Liver (tissue), 9 donors: ENCODE results near the gene MAN2A2. TPM values are rescaled to one million over a fixed set of nuclear protein-coding genes. Genes with fewer than 3 reads are reported as not detected.
A peak's percentile ranks its signal among the peaks of the same experiment; 100 is the strongest.

Source experiments
- DNase-seq: peaks from one replicate; pipeline ENCODE4 v3.0.0-alpha.2; 2017; ENCODE audit warnings: low spot score
- H3K27ac ChIP-seq, 2 donors: one replicate each; pipeline ENCODE4 v1.7.0; 2013; ENCODE audit warnings: inconsistent platforms in 2 of 2, low read length in 2 of 2, control low read depth in 1 of 2, low read depth in 1 of 2, mild to moderate bottlenecking in 1 of 2
- H3K27me3 ChIP-seq, 4 donors: one replicate each; pipeline versions ENCODE4 v1.6.1 to v1.7.0; 2013; ENCODE audit warnings: low read length in 3 of 4, inconsistent platforms in 1 of 4, mild to moderate bottlenecking in 1 of 4, moderate library complexity in 1 of 4; ENCODE audit not compliant: control insufficient read depth in 4 of 4, insufficient read depth in 4 of 4
- H3K36me3 ChIP-seq, 4 donors: one replicate each; pipeline versions ENCODE4 v1.6.1 to v1.7.0; 2013; ENCODE audit warnings: low read length in 3 of 4, mild to moderate bottlenecking in 3 of 4, low read depth in 1 of 4, moderate library complexity in 1 of 4; ENCODE audit not compliant: control insufficient read depth in 4 of 4, insufficient read depth in 3 of 4
- H3K4me1 ChIP-seq, 4 donors: one replicate each; pipeline versions ENCODE4 v1.6.1 to v1.7.0; 2013; ENCODE audit warnings: low read length in 3 of 4, mild to moderate bottlenecking in 3 of 4, moderate library complexity in 1 of 4; ENCODE audit not compliant: control insufficient read depth in 4 of 4, insufficient read depth in 4 of 4
- H3K4me3 ChIP-seq, 3 donors: one replicate each; pipeline versions ENCODE4 v1.6.1 to v1.7.0; 2013; ENCODE audit warnings: low read length in 3 of 3, control low read depth in 1 of 3, low read depth in 1 of 3, mild to moderate bottlenecking in 1 of 3
- H3K9ac ChIP-seq, 2 donors: one replicate each; pipeline ENCODE4 v1.7.0; 2013; ENCODE audit warnings: low read length in 2 of 2, mild to moderate bottlenecking in 2 of 2, moderate library complexity in 2 of 2, control low read depth in 1 of 2, low read depth in 1 of 2
- H3K9me3 ChIP-seq, 4 donors: one replicate each; pipeline versions ENCODE4 v1.6.1 to v1.7.0; 2013; ENCODE audit warnings: low read length in 3 of 4; ENCODE audit not compliant: control insufficient read depth in 4 of 4
- CTCF ChIP-seq: fragments of 150-350 bp; IDR thresholded peaks from 2 replicates; pipeline ENCODE4 v1.5.1; 2017; ENCODE audit warnings: improper control_type of control experiment, low read depth, low read length; ENCODE audit not compliant: missing input control
- EGR1 ChIP-seq, 2 donors: IDR thresholded peaks; 2 replicates each; pipeline ENCODE4 v1.6.1; 2016 to 2018; ENCODE audit warnings: antibody characterized with exemption in 2 of 2, low read depth in 2 of 2
- FOXA1 ChIP-seq: IDR thresholded peaks from 2 replicates; pipeline ENCODE4 v1.6.1; 2016; ENCODE audit warnings: antibody characterized with exemption
- FOXA2 ChIP-seq: IDR thresholded peaks from 2 replicates; pipeline ENCODE4 v1.6.1; 2016; ENCODE audit warnings: antibody characterized with exemption
- GABPA ChIP-seq, 2 donors: IDR thresholded peaks in 1 of 2; conservative IDR thresholded peaks in 1 of 2; 2 replicates each; pipeline ENCODE4 v1.6.1; 2016; ENCODE audit warnings: antibody characterized with exemption in 2 of 2, mild to moderate bottlenecking in 1 of 2, moderate library complexity in 1 of 2
- HNF4A ChIP-seq, 2 donors: conservative IDR thresholded peaks; 2 replicates each; pipeline ENCODE4 v1.6.1; 2016; ENCODE audit warnings: antibody characterized with exemption in 2 of 2, mild to moderate bottlenecking in 2 of 2
- HNF4G ChIP-seq: IDR thresholded peaks from 2 replicates; pipeline ENCODE4 v1.6.1; 2016; ENCODE audit warnings: antibody characterized with exemption
- JUND ChIP-seq, 2 donors: IDR thresholded peaks; 2 replicates each; pipeline ENCODE4 v1.6.1; 2016; ENCODE audit warnings: antibody characterized with exemption in 2 of 2
- NR2F2 ChIP-seq: IDR thresholded peaks from 2 replicates; pipeline ENCODE4 v1.6.1; 2016; ENCODE audit warnings: antibody characterized with exemption
- RAD21 ChIP-seq, 2 donors: IDR thresholded peaks; 2 replicates each; pipeline ENCODE4 v1.6.1; 2016; ENCODE audit warnings: antibody characterized with exemption in 2 of 2, mild to moderate bottlenecking in 2 of 2
- RXRA ChIP-seq, 2 donors: IDR thresholded peaks; 2 replicates each; pipeline ENCODE4 v1.6.1; 2017 to 2018; ENCODE audit warnings: antibody characterized with exemption in 2 of 2, mild to moderate bottlenecking in 1 of 2
- SP1 ChIP-seq: IDR thresholded peaks from 2 replicates; pipeline ENCODE4 v1.6.1; 2018; ENCODE audit warnings: antibody characterized with exemption, mild to moderate bottlenecking
- TAF1 ChIP-seq: conservative IDR thresholded peaks from 2 replicates; pipeline ENCODE4 v1.6.1; 2016; ENCODE audit warnings: antibody characterized with exemption, mild to moderate bottlenecking
- YY1 ChIP-seq: IDR thresholded peaks from 2 replicates; pipeline ENCODE4 v1.6.1; 2016; ENCODE audit warnings: antibody characterized with exemption, mild to moderate bottlenecking
- ZBTB33 ChIP-seq: IDR thresholded peaks from 2 replicates; pipeline ENCODE4 v1.6.1; 2016; ENCODE audit warnings: antibody characterized with exemption
- WGBS: extraction: QIAGEN DNeasy Blood & Tissue Kit; methylation state at CpG from one replicate; pipeline ENCODE4 v1.1.7; 2013; 5-methylcytosine and 5-hydroxymethylcytosine counted together
- polyA plus RNA-seq, 2 donors: library from polyadenylated mRNA; stranded (reverse) in 1 of 2; unstranded in 1 of 2; fragments of 200-250 nt in 1 of 2; fragments of >200 nt in 1 of 2; fragmentation: Nextera tagmentation in 1 of 2; extraction: Ambion mirVana in 1 of 2; gene quantifications; one replicate each; pipeline versions ENCODE4 v1.2.1 to v1.2.3, GENCODE V29; 2013 to 2015
- total RNA-seq, 2 donors: library from RNA; depleted of rRNA; stranded (reverse); fragments of >200 nt; gene quantifications; one replicate each; pipeline ENCODE4 v1.2.3, GENCODE V29; 2014
- TF ChIP-seq, protein P1 (sequence below): IDR thresholded peaks from 2 replicates; pipeline ENCODE4 v1.6.1; 2016; ENCODE audit warnings: antibody characterized with exemption
- TF ChIP-seq, protein P2 (sequence below): IDR thresholded peaks from 2 replicates; pipeline ENCODE4 v1.6.1; 2016; ENCODE audit warnings: antibody characterized with exemption, mild to moderate bottlenecking
- TF ChIP-seq, protein P3 (sequence below): IDR thresholded peaks from 2 replicates; pipeline ENCODE4 v1.6.1; 2016; ENCODE audit warnings: antibody characterized with exemption
- donor health status: healthy.
- donor health status: healthy.
- donor health status: healthy.
- donor health status: healthy.
- donor health status: healthy.

MAN2A2 gene
- total and polyA plus RNA-seq, 4 donors = 17.3 to 111 (median 50.9) TPM

GRCh38 chr15:90929246-90930019, 26.3 kb downstream of the MAN2A2 start:
- no peaks in the 10 kb centered on the region for H3K27me3 ChIP-seq
- WGBS = 35% methylated on average over 21 of the region's 21 CpGs
- no peaks in the 10 kb centered on the region for H3K36me3 ChIP-seq
- TF ChIP-seq, protein P1, sequence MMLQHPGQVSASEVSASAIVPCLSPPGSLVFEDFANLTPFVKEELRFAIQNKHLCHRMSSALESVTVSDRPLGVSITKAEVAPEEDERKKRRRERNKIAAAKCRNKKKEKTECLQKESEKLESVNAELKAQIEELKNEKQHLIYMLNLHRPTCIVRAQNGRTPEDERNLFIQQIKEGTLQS = no peak
- TF ChIP-seq, protein P2, sequence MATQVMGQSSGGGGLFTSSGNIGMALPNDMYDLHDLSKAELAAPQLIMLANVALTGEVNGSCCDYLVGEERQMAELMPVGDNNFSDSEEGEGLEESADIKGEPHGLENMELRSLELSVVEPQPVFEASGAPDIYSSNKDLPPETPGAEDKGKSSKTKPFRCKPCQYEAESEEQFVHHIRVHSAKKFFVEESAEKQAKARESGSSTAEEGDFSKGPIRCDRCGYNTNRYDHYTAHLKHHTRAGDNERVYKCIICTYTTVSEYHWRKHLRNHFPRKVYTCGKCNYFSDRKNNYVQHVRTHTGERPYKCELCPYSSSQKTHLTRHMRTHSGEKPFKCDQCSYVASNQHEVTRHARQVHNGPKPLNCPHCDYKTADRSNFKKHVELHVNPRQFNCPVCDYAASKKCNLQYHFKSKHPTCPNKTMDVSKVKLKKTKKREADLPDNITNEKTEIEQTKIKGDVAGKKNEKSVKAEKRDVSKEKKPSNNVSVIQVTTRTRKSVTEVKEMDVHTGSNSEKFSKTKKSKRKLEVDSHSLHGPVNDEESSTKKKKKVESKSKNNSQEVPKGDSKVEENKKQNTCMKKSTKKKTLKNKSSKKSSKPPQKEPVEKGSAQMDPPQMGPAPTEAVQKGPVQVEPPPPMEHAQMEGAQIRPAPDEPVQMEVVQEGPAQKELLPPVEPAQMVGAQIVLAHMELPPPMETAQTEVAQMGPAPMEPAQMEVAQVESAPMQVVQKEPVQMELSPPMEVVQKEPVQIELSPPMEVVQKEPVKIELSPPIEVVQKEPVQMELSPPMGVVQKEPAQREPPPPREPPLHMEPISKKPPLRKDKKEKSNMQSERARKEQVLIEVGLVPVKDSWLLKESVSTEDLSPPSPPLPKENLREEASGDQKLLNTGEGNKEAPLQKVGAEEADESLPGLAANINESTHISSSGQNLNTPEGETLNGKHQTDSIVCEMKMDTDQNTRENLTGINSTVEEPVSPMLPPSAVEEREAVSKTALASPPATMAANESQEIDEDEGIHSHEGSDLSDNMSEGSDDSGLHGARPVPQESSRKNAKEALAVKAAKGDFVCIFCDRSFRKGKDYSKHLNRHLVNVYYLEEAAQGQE = no peak
- TF ChIP-seq CTCF = no peak
- TF ChIP-seq, protein P3, sequence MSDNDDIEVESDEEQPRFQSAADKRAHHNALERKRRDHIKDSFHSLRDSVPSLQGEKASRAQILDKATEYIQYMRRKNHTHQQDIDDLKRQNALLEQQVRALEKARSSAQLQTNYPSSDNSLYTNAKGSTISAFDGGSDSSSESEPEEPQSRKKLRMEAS = no peak
- no peak for TF ChIP-seq FOXA1
- TF ChIP-seq HNF4A (conservative IDR thresholded peaks at IDR 0.05) = no peak
- TF ChIP-seq YY1 = no peak
- no peak for TF ChIP-seq GABPA (IDR thresholded peaks at IDR 0.05 in 1 of 2, conservative IDR thresholded peaks at IDR 0.05 in 1 of 2)
- no peak for TF ChIP-seq EGR1 (IDR thresholded peaks at IDR 0.05; ENCODE audit: low read depth in 2 of 2)
- no peak for TF ChIP-seq FOXA2
- no peak for TF ChIP-seq TAF1
- no peak for TF ChIP-seq SP1
- no peak for TF ChIP-seq ZBTB33
- TF ChIP-seq JUND (IDR thresholded peaks at IDR 0.05) = no peak
- TF ChIP-seq RAD21 (IDR thresholded peaks at IDR 0.05) = no peak
- TF ChIP-seq RXRA (IDR thresholded peaks at IDR 0.05) = no peak
- no peak for TF ChIP-seq HNF4G
- no peak for TF ChIP-seq NR2F2
- no peaks in the 10 kb centered on the region for H3K9me3 ChIP-seq
- no peak for DNase-seq
- H3K27ac ChIP-seq = peak overlapping the region; percentile 93 to 94
- H3K4me1 ChIP-seq = peaks cover 0 to 34% (median 18%) of the 10 kb centered on the region in 4 donors
- peak overlapping the region; percentile 51 to 97 for H3K9ac ChIP-seq
- peak overlapping the region; percentile 55 to 83 (median 67) for H3K4me3 ChIP-seq
